Left forelimb (tissue), 1 donor: ENCODE data around the gene DIAPH3.
A peak's percentile ranks its signal among the peaks of the same experiment; 100 is the strongest.
"Not testable (repeated sequence)": the region's sequence is repeated elsewhere in the genome, so short reads cannot be mapped to it uniquely, and the experiment has no call there.

Experiments
- DNase-seq: peaks from one replicate; pipeline ENCODE4 v3.0.0-alpha.2; 2018; ENCODE audit warnings: low spot score

DIAPH3 gene

GRCh38 chr13:60163478-60164233 lies at the start of gene DIAPH3:
Gene DIAPH3, minus strand, starts transcription at chr13:60163928. Its CDS starts 162 bp downstream, at chr13:60163766.
- peak; percentile 97 for DNase-seq

GRCh38 chr13:60213236-60213744 lies 49.6 kb upstream of the DIAPH3 start:
- DNase-seq = no peak

GRCh38 chr13:60211548-60211947 lies 47.8 kb upstream of the DIAPH3 start:
- DNase-seq = no peak

- DNase-seq = no peak
These were observed 47.0 kb upstream of the DIAPH3 start for GRCh38 chr13:60210510-60211330.

GRCh38 chr13:60205499-60205898 lies 41.8 kb upstream of the DIAPH3 start:
- not testable (repeated sequence) for DNase-seq

- DNase-seq = no peak
These were observed 37.6 kb upstream of the DIAPH3 start for GRCh38 chr13:60201286-60201685.

- not testable (repeated sequence) for DNase-seq
These were observed 32.2 kb upstream of the DIAPH3 start for GRCh38 chr13:60195893-60196292.

- DNase-seq = no peak
These were observed 19.2 kb upstream of the DIAPH3 start for GRCh38 chr13:60182907-60183306.

- no peak for DNase-seq
These were observed 14.6 kb upstream of the DIAPH3 start for GRCh38 chr13:60178327-60178726.

- no peak for DNase-seq
These were observed 11.8 kb upstream of the DIAPH3 start for GRCh38 chr13:60175571-60175970.

GRCh38 chr13:60174113-60174512 lies 10.4 kb upstream of the DIAPH3 start:
- DNase-seq = no peak

- DNase-seq = no peak
These were observed 8.4 kb upstream of the DIAPH3 start for GRCh38 chr13:60172111-60172510.

GRCh38 chr13:60170414-60170813 lies 6.7 kb upstream of the DIAPH3 start:
- DNase-seq = no peak

- DNase-seq = no peak
These were observed 5.7 kb upstream of the DIAPH3 start for GRCh38 chr13:60169239-60170031.

- DNase-seq = no peak
These were observed 3.4 kb upstream of the DIAPH3 start for GRCh38 chr13:60167121-60167520.

- no peak for DNase-seq
These were observed 1.8 kb upstream of the DIAPH3 start for GRCh38 chr13:60165391-60166099.

- DNase-seq = no peak
These were observed 634 bp upstream of the DIAPH3 start for GRCh38 chr13:60164234-60164889.

GRCh38 chr13:60162096-60162495 lies 1.6 kb downstream of the DIAPH3 start:
- DNase-seq = no peak

GRCh38 chr13:60158321-60158801 lies 5.4 kb downstream of the DIAPH3 start:
- DNase-seq = no peak

GRCh38 chr13:60155978-60156377 lies 7.8 kb downstream of the DIAPH3 start:
- no peak for DNase-seq

GRCh38 chr13:60152904-60153303 lies 10.8 kb downstream of the DIAPH3 start:
- DNase-seq = no peak
